Testis (tissue), 3 donors: ENCODE data around the gene BCL2L11. TPM values are rescaled to one million over a fixed set of nuclear protein-coding genes. Genes with fewer than 3 reads are reported as not detected.

Source experiments
- DNase-seq: peaks from one replicate; pipeline ENCODE4 v3.0.0-alpha.2; 2019
- H3K27ac ChIP-seq, 2 donors: fragments of 200-600 bp; sonication (generic); one replicate each; pipeline ENCODE4 v1.5.1; 2019
- H3K27me3 ChIP-seq: fragments of 200-600 bp; sonication (generic); one replicate; pipeline ENCODE4 v1.5.1; 2019
- H3K36me3 ChIP-seq: fragments of 200-600 bp; sonication (generic); one replicate; pipeline ENCODE4 v1.5.1; 2017; ENCODE audit warnings: low read depth; ENCODE audit errors: missing control alignments
- H3K4me1 ChIP-seq: fragments of 200-600 bp; sonication (generic); one replicate; pipeline ENCODE4 v1.5.1; 2019
- H3K4me3 ChIP-seq, 2 donors: fragments of 200-600 bp; sonication (generic); one replicate each; pipeline ENCODE4 v1.5.1; 2017 to 2019
- H3K9me3 ChIP-seq: fragments of 200-600 bp; sonication (generic); one replicate; pipeline ENCODE4 v1.5.1; 2017
- POLR2A ChIP-seq: fragments of 450-650 bp; IDR thresholded peaks from one replicate; pipeline ENCODE4 v1.6.1; 2017; ENCODE audit warnings: antibody characterized with exemption, mild to moderate bottlenecking, moderate library complexity
- WGBS, 2 donors: methylation state at CpG; one replicate each; pipeline ENCODE4 v1.1.5; 2018; 5-methylcytosine and 5-hydroxymethylcytosine counted together
- intact Hi-C: fragments of 100-400 bp; cut with DNase I; formaldehyde crosslinking; loops from one replicate; pipeline ENCODE4 v1.15.1; 2023; ENCODE audit warnings: low total_unique reads
- polyA plus RNA-seq: library from polyadenylated mRNA; stranded (reverse); fragments of 350-450 nt; fragmentation: Illumina TruSeq; extraction: RNeasy Lipid Tissue Mini Kit (QIAGEN cat#74804); gene quantifications from one replicate; pipeline ENCODE4 v1.2.3, GENCODE V29; 2014; ENCODE audit warnings: low read depth, low replicate concordance; ENCODE audit not compliant: insufficient read depth
- total RNA-seq, 2 donors: library from RNA; depleted of rRNA; stranded (reverse); fragments of >200 nt; gene quantifications; one replicate each; pipeline ENCODE4 v1.2.3, GENCODE V29; 2016
- TF ChIP-seq, protein P1 (sequence below), 3 experiments: fragments of 450-650 bp in 2 of 3; fragments of 200-600 bp in 1 of 3; sonication (generic) in 1 of 3; IDR thresholded peaks; one replicate each; pipeline ENCODE4 v1.5.1; 2016 to 2019; ENCODE audit warnings: antibody characterized with exemption in 3 of 3, mild to moderate bottlenecking in 2 of 3, moderate library complexity in 1 of 3

The BCL2L11 gene
- total and polyA plus RNA-seq, 3 donors from 2014 or later, result 26.4 to 41.7 (median 29.3) TPM

DNA sequence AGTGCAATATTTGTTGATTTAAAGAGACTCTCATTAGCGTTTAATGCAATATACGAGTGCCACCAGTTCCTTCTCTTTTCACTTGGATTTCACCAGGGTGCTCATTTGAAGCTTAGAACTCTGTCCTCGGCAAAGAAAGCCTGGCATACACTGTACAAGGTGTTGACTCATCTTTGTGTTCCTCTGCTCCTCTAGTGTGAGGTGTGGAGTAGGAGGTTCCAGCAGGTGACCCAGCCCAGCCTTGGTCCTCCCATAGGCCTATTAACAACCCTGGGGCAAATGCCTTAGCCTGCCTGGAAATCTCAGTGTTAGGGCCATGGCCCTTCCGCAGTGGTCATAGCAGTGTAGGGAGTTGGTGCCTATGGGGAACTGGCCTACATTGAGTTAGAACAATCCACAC lies 20.1 kb downstream of the BCL2L11 start:
- H3K36me3 ChIP-seq, result no peaks in the 10 kb centered on the region
- WGBS, 2 donors, result 97 to 100% methylated on average over 4 of the region's 4 CpGs
- no peak for TF ChIP-seq POLR2A
- TF ChIP-seq, protein P1, sequence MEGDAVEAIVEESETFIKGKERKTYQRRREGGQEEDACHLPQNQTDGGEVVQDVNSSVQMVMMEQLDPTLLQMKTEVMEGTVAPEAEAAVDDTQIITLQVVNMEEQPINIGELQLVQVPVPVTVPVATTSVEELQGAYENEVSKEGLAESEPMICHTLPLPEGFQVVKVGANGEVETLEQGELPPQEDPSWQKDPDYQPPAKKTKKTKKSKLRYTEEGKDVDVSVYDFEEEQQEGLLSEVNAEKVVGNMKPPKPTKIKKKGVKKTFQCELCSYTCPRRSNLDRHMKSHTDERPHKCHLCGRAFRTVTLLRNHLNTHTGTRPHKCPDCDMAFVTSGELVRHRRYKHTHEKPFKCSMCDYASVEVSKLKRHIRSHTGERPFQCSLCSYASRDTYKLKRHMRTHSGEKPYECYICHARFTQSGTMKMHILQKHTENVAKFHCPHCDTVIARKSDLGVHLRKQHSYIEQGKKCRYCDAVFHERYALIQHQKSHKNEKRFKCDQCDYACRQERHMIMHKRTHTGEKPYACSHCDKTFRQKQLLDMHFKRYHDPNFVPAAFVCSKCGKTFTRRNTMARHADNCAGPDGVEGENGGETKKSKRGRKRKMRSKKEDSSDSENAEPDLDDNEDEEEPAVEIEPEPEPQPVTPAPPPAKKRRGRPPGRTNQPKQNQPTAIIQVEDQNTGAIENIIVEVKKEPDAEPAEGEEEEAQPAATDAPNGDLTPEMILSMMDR (IDR thresholded peaks at IDR 0.05), result no peak
- H3K9me3 ChIP-seq, result no peaks in the 10 kb centered on the region
- no peak for DNase-seq
- H3K27ac ChIP-seq, result no peak overlapping the region
- intact Hi-C loops, result no loop called here
- no peaks in the 10 kb centered on the region for H3K4me1 ChIP-seq
- no peak overlapping the region for H3K4me3 ChIP-seq
- no peaks in the 10 kb centered on the region for H3K27me3 ChIP-seq

DNA sequence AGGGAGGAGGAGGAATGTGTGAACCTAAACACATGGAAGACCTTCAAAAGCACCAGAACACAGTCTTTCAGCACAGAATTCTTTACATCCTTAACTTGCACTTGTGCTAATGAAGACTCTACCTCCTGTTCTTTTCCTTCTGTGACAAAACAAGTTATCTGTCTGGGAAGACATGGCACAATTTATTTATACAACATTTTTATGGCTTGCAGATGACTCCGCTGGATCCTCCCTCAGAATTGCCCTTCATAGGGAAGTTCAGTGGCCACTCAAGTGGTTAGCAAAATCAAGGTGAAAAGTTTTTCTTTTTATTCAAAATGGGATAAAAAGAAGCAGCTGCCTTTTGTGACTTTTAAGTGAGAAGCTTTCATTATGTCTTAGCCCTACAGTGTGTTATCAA lies 21.4 kb downstream of the BCL2L11 start:
- no peak for DNase-seq
- Histone ChIP-seq H3K27me3 (no peaks in the 10 kb centered on the region), H3K4me1 (no peaks in the 10 kb centered on the region), H3K27ac (no peak overlapping the region), H3K9me3 (no peaks in the 10 kb centered on the region), H3K36me3 (no peaks in the 10 kb centered on the region), H3K4me3 (no peak overlapping the region)
- TF ChIP-seq POLR2A, result no peak
- TF ChIP-seq, protein P1 (IDR thresholded peaks at IDR 0.05), result no peak
- WGBS, 2 donors, result 93 to 98% methylated on average over 1 of the region's 1 CpG
- intact Hi-C loops, result no loop called here

DNA sequence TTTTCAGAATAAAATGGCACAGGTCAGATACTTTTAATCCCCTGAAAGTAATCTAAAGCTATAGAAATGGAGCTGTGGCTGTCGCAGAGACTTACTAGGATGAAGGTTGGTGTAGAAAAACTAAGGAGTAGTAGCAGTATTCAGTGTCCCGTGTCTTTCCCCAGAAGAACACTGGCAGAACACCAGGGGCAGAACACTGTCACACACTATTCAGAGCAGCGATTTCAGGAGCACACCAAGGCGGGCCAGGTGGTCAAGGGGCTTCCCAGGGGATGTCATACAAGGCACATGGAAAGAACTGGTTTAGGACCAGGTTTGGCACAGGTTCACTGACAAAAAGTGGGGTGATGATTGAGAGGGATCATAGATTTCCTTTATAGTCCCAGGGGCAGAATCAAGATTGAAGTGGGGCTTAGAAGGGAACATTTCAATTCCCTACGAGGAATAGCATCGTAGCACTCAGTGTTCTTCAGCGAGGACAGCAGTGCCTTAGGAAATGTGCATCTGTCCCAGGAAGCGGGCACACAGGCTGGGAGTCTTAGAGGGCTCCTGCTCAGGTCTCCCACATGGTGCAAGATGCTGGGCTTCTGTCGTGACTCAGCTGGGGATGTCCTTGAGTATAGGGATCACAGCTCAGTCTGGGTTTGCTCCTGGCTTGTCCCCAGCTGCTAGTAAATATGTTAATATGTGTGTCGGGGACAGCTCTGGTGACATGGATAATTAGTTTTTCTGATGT lies 22.6 kb downstream of the BCL2L11 start:
- no peaks in the 10 kb centered on the region for H3K36me3 ChIP-seq
- no peak overlapping the region for H3K27ac ChIP-seq
- no peak overlapping the region for H3K4me3 ChIP-seq
- no peaks in the 10 kb centered on the region for H3K4me1 ChIP-seq
- H3K9me3 ChIP-seq, result no peaks in the 10 kb centered on the region
- no peak for DNase-seq
- TF ChIP-seq POLR2A, result no peak
- TF ChIP-seq, protein P1 (IDR thresholded peaks at IDR 0.05), result no peak
- no peaks in the 10 kb centered on the region for H3K27me3 ChIP-seq
- intact Hi-C loops, result no loop called here
- 93 to 94% methylated on average over 10 of the region's 10 CpGs for WGBS, 2 donors

DNA sequence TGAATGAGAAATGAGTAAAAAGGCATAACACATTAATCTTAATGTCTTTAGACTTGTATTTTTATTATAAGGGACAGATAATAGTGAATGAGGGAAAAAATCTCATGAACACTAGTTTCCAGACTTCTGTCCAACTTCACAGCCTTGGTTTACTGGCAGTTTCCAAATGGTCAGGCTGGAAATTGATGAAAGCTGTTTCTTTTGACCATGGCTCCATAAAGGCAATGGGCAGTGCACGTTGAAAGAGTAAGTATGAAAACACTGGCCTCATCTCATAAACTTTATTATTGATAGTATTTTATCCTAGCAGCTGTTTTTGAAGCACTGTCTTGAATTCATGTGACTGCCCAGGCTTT lies 23.1 kb downstream of the BCL2L11 start:
- Histone ChIP-seq H3K4me3 (no peak overlapping the region), H3K4me1 (no peaks in the 10 kb centered on the region), H3K9me3 (no peaks in the 10 kb centered on the region), H3K27ac (no peak overlapping the region), H3K27me3 (no peaks in the 10 kb centered on the region), H3K36me3 (no peaks in the 10 kb centered on the region)
- DNase-seq, result no peak
- 73 to 82% methylated on average over 1 of the region's 1 CpG for WGBS, 2 donors
- intact Hi-C loops, result no loop called here
- TF ChIP-seq, protein P1 (IDR thresholded peaks at IDR 0.05), result no peak
- TF ChIP-seq POLR2A, result no peak
